Neuron (in vitro differentiated cells): ENCODE measurements around the gene ADIPOQ.
"Not testable (repeated sequence)": the region's sequence is repeated elsewhere in the genome, so short reads cannot be mapped to it uniquely, and the experiment has no call there.

Experiments used
- H2AFZ ChIP-seq: one replicate; pipeline ENCODE4 v1.6.1; 2013; ENCODE audit warnings: low read depth, mild to moderate bottlenecking, inconsistent platforms, low read length, moderate library complexity
- H3K27me3 ChIP-seq: one replicate; pipeline ENCODE4 v1.6.1; 2013; ENCODE audit warnings: low read length; ENCODE audit not compliant: insufficient read depth
- H3K36me3 ChIP-seq: one replicate; pipeline ENCODE4 v1.6.1; 2013; ENCODE audit warnings: low read length; ENCODE audit not compliant: insufficient read depth
- H3K4me1 ChIP-seq: one replicate; pipeline ENCODE4 v1.6.1; 2013; ENCODE audit warnings: low read length; ENCODE audit not compliant: insufficient read depth
- H3K4me3 ChIP-seq: 2 replicates; pipeline ENCODE4 v1.5.1; 2013; ENCODE audit warnings: mild to moderate bottlenecking, low read length, moderate library complexity
- H3K9me3 ChIP-seq: one replicate; pipeline ENCODE4 v1.6.1; 2013; ENCODE audit warnings: low read length

ADIPOQ gene

DNA sequence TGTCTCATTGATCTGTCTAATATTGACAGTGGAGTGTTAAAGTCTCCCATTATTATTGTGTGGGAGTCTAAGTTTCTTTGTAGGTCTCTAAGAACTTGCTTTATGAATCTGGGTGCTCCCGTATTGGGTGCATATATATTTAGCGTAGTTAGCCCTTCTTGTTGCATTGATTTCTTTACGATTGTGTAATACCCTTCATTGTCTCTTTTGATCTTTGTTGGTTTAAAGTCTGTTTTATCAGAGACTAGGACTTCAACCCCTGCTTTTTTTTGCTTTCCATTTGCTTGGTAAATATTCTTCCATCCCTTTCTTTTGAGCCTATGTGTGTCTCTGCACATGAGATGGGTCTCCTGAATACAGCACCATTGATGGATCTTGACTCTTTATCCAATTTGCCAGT, 64.6 kb downstream of the ADIPOQ start:
- H3K27me3 ChIP-seq, H3K36me3 ChIP-seq, H3K9me3 ChIP-seq, H3K4me3 ChIP-seq, H3K4me1 ChIP-seq, H2AFZ ChIP-seq: not testable (repeated sequence)
